GM12878 (cell line): ENCODE results near the gene CEND1.

ENCODE experiments used
- CHD1 ChIP-seq: IDR thresholded peaks from 2 replicates; pipeline ENCODE4 v1.6.1; 2012; ENCODE audit warnings: low read depth, low read length, improper control_type of control experiment
- CTCF ChIP-seq, 3 experiments: IDR thresholded peaks in 2 of 3; conservative IDR thresholded peaks in 1 of 3; 2 replicates each; pipeline ENCODE4 v1.5.1; 2011; ENCODE audit warnings: low read depth in 3 of 3, low read length in 3 of 3, mild to moderate bottlenecking in 3 of 3, control low read depth in 2 of 3, moderate library complexity in 2 of 3, inconsistent platforms in 1 of 3, mixed read lengths in 1 of 3; ENCODE audit not compliant: control insufficient read depth in 2 of 3, insufficient read depth in 1 of 3; ENCODE audit errors: extremely low read depth in 1 of 3
- JUND ChIP-seq: IDR thresholded peaks from 2 replicates; pipeline ENCODE4 v1.6.1; 2012; ENCODE audit warnings: low read depth, mild to moderate bottlenecking, low read length, improper control_type of control experiment, moderate library complexity
- SUZ12 ChIP-seq: fragments of 200-600 bp; sonication (generic); IDR thresholded peaks from one replicate; pipeline ENCODE4 v1.6.1; 2018; ENCODE audit warnings: antibody characterized with exemption, mild to moderate bottlenecking; ENCODE audit not compliant: unreplicated experiment
- YY1 ChIP-seq: IDR thresholded peaks from 2 replicates; pipeline ENCODE4 v1.6.1; 2011; ENCODE audit warnings: low read depth, mild to moderate bottlenecking, low read length

- TF ChIP-seq CHD1 = no peak
- TF ChIP-seq JUND = no peak
- TF ChIP-seq SUZ12 = no peak
- TF ChIP-seq CTCF (IDR thresholded peaks at IDR 0.05 in 2 of 3, conservative IDR thresholded peaks at IDR 0.05 in 1 of 3; ENCODE audit: control insufficient read depth in 2 of 3, extremely low read depth in 1 of 3, insufficient read depth in 1 of 3, low read depth in 3 of 3, low read length in 3 of 3) = no peak
- TF ChIP-seq YY1 = no peak
These were observed 13.0 kb upstream of the CEND1 start for GRCh38 chr11:802693-803466.
